GM18507 (cell line): Measurements from ENCODE around the gene SRPX.

Experiments
- DNase-seq: peaks from one replicate; pipeline ENCODE4 v3.0.0; 2011; ENCODE audit warnings: low read depth; ENCODE audit not compliant: insufficient read length; ENCODE audit errors: extremely low spot score
- FAIRE-seq: peaks from 2 replicates; lab custom pipeline; 2011; peaks lifted over from hg19 to GRCh38; lab: Jason Lieb, UNC

The SRPX gene

DNA sequence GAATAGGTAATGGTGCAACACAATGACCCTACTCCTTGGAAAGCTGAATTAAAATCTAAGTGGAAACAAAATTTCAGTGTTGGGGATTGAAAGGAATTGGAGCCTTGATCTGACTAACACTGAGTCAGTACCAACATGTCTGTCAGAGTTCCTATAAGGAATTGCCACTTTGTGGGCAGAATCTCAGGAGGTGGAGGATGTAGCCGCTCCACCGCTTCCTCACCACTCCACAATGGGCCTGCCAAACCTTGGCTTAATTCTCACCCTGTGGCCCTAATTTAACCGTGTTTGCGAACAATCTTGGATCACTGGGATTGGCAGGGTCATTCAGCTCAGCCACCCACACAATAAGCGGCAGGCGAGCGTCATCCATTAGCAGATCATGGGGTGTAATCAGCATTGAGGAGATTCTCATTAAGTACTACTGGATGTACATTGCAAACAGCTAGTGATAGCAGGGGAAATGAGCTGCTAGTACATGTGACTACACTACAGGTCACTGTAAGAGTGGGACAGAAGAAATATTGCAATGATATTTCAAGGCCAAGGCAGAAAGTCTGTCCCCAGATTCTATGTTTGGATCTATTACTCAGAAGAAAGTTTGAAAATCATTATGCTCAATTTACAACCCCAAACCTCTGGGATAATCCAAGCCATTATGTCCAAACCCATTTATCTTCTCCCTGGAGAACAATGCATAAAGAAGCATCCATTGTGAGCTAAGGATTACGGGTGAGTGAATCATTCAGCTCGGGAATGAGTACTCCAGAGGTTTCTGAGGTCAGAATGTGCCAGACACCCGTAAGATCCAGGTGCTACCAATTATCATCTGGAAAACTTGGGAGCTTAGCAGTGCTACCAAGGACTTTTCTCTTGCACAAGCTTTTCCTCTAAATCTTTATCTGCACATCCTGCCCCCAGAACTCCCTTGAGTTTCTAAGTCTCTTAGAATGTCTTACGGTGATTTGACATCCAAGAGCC lies 5.8 kb downstream of the SRPX start:
- no peak for DNase-seq
- no peak for FAIRE-seq

DNA sequence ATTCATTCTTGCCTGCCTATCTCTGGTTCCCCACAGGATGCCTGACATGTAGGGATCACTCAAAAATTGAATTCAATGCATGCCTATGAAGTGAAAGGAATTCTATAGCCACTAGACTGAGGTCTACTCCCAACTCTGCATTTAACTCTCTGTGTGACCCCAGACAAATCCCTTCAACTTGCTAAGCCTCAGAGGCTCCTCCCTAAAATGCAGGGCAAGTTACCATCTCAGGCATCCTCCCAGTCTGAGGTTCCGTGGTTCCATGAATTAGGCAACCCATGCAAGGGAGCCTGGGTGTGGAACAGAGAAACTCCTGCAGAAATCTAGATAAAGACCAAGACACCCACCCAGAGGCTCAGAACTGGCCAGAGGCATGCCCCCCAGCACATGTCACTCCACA lies 6.6 kb downstream of the SRPX start:
- no peak for DNase-seq
- no peak for FAIRE-seq

DNA sequence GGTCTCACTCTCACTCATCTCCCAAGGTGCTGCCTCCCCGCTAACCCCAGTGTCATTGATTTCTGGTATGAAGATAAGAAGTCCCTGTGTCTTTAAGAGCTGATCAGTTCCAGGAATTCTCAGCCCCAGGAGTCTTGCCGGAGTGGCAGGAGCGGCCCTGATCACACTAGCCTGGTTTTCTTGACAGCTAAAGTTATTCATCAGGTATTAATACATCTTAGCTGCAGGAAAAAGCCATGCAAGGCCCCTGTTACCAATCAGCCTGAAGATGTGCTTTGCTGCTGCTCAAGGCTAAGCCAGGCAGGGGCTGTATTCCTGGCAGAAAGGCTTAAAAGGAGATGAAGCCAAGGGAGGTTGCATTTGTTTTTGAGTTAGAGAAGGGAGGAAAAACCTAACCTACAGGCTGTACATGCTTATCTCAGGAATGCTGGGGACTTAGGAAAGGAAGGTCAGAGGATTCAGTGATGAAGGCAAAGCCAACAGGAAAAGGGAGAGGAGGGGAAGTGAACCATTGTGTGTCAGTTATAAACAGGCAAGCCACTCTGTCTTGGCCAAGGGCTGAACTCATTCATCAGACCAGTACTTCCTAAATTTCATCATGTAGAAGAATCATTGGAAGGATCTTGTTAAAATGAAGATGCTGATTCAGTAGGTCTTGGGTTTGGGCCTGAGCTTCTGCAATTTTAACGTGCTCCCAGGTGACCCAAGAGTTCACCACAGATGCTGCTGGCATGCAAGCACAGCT lies 8.6 kb downstream of the SRPX start:
- FAIRE-seq (no peak), DNase-seq (no peak)

DNA sequence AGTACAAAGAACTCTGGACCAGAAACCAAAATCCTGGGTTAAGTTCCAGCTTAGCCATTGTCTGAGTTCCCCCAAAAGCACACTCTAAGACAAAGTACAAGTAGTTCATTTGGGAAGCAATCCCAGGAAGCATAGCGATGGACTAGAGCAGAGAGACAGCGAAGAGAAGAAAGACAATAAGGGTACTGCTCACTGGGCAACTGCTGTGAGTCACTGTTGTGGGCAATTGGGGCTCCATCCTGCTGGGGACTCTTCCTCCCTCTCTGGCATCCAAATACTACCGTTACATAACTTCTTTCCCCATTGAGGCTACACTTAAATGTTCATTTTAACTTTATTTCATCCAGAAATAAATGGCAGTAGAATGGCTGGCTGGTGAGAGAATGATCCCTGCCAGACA lies 14.1 kb downstream of the SRPX start:
- no peak for FAIRE-seq
- DNase-seq, result no peak

DNA sequence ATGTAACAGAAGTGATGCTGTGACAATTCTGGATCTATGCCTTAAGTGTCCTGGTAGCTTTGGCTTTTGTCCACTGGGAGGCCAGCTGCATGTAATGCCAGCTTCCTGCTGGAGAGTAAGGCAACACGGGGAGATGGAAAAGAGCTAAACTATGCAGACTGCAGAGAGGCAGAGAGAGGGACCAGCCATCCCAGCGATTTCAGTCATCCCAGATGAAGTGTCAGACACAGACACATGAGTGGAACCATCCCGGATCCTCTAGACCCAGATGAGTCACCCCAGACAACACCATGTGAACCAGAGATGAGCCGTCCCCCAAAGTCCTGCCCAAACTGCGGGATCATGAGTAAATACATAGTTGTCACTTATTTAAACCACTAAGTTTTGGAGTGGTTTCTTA lies 14.6 kb downstream of the SRPX start:
- FAIRE-seq, result no peak

DNA sequence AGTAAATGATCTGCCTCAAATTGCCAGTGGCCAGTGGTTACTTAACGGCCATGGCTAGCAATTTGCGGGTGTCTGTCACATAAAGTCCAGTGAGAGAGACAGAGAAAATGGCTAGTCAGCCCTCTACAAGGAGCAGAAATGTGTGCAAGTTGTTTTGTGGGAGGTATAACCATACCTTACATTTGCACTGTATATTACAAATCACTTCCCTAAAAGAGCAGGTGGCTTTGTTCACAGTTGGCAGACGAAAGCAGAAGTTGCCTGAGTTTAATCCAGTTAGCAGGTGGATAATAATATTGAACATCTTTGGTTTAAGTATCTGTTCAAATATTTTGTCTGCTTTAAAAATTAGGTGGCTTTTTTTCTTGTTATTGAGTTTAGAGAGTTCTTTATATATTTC lies 15.6 kb downstream of the SRPX start:
- FAIRE-seq (no peak), DNase-seq (no peak)

More for the DNA sequence above, 14.6 kb downstream of the SRPX start:
- DNase-seq, result no peak

DNA sequence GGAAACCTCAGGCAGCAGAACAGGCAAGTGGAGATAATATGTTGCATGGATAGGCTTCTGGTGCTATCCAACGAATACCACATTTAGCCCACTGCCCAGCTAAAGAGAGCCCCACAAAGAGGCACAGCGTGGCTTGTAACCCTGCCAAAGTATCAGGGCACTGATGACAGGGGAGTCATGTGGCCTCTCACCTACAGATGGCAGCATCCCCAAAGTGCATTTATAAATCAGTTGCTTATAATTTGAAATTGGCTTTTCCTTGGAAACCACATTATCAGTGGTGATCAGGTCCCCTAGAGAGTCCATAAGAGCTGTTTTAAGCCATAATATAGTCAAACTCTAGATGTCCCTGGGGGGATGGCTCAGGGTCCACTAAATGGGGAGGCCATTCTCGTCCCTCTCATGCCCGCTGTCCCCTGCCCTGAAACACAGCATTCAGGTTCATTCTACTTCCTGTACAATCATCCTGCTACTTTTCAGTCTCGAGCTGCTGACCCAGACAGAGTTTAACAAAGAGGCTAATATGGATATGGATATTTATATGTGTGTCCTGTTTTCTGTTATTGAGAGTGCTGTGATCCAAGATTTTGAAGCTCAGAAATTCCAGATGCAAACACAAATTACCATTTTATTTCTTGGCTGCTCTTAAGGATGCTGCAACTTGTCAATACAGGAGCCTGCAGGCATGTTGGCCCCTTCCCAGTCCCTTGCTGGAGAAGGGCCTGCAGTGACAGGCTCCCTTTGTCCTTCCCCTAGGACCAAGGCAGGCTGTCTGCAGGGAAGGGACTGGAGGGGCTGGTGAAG lies 28.5 kb downstream of the SRPX start:
- DNase-seq (no peak), FAIRE-seq (peak; percentile 72)

DNA sequence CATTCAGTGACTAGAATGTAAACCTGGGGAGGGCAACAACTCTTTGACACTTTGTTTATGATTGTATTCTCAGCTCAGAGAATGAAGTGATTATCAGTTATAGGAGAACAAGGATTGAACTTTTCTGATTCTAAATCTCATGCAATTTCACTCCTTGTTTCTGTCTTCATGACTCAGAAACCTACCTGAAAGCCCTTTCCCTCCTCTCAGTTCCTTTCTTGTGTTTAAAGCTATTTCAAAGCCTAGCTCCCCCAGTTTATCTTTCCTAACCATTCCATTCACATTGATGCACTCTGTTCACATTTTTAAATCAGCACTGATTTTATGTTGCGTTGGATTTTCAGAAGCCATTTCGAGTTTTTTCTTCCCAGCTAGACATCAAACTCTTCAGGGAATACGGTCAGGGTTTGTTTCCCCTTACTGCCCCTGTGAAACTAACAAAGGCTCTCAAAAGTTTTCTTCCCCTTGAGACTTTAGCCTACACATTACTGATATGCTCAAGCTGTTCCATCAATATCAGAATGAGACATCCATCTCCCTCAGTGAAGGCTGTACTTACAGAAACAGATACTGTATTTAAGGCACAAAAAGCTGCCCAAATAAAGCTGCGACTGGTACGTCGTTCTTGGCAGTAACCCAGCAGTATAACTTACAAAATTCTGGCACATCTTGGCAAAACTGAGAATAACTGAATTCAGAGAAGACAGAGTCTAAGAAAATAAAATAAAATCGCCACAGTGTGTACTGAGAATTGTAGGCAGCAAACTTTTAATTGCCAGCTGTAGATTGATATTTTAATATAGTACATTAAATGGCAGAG lies 31.0 kb downstream of the SRPX start:
- no peak for DNase-seq
- FAIRE-seq, result peak; percentile 12

DNA sequence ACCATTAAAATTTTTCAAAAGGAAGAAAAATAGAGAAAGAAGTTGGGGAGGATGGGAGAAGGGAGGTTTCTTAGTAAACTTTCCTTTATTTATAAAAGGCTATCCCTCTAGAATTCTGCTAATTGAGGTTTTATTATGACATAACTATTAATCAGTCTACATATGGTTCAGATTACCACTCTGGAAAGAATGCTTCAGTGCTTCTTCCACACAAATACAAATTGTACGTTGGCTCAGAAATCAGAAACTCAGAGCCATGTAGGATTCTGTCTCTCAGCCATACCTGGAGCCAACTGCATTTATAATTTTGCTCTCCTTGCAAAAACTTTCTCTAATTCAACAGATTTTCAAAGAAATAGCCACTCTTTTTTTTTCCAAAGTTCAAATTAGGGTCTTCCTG lies 37.1 kb downstream of the SRPX start:
- no peak for DNase-seq
- FAIRE-seq, result no peak

DNA sequence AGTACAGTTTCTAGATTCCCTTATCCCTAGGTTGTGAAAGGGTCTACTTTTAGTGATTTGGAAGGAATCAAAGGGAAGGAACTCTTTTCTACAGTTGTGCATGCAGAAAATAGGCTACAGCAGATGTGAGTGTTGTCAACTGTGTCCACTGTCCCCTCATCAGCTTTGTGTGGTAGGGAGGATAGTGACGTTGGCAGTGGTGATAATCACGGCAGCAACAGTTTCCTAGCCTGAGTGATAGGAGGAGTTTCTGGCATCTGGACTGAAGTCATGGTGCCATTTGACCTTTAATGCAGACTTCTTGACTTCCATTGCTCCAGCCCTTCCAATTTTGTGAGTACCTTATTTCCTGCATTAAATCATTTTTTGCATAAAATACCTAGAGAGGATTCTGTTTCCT lies 39.3 kb downstream of the SRPX start:
- DNase-seq, result no peak
- no peak for FAIRE-seq

DNA sequence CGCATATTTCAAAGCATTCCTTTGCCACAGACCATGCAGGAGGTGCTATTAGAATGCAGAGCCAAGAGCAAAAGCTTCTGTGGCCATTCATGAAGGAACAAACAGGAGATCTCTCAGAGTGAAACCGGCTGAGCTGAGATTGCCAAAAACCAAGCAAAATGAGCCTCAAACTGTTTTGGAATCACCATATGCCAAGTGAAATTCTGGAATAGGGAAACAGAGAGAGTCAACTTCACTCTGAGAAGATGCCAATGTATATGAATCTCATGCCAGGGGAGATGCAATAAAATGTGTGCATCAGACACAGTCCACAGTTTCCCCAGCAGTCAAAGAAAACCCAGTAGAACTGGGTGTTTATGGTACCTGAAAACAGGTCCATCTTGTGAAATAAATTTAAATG lies 42.3 kb downstream of the SRPX start:
- no peak for DNase-seq
- no peak for FAIRE-seq

DNA sequence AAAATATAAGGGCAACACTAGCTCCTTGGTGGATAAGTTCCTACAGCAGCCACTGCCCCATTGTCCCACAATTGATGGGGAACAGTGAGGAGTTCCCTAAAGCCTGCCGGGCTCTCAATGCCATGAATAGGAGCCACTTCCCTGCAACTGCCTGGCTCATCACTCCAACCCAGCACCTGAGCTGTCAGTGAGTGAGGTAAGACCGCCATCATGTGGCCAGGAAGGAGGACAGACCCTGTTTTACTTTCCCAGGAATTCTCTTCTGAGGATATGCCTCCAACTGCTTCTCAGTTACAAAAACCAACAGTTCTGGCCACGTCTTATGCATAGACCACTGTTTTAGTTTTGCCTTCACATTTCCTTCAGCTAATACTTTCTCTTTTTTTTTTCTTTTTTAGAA lies 45.5 kb downstream of the SRPX start:
- no peak for FAIRE-seq

DNA sequence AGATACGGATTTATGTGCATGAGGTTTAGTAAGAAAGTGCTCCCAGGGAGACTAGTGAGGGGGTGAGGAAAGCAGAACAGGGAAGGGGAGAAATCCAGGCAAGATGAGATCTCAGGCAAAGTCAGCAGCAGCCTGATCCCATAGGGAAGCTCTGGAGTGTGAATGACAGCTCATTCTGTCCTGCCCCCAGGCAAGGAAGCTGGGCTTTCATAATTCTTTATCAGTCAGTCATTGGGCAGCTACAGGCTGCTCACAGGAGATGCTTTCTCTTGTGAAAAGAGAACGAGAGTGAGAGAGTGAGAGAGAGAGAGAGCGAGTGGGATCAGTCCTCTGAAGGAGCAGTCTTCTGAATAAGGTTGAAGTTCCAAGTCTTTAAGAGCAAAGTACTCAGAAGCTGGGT lies 48.1 kb downstream of the SRPX start:
- FAIRE-seq (no peak), DNase-seq (no peak)

More for the DNA sequence above, 45.5 kb downstream of the SRPX start:
- DNase-seq, result no peak

DNA sequence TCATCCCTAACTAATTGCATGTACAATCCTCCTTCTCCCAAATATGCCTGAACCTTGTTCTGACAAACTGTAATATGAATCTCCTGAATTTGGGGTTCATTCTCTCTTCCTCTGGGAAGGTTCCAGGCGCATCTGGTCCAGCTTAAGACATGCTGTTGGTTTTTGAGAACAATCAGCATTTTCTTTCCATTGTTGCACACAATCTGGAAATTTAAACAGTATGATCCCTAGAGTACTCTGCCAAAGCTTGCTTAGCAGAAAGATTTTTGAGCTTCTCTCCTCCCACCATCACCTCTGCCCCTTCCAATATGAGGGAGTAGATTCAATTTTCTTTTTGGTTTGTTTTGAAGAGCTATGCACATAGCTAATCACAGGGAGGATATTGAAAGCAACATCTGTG lies 50.1 kb downstream of the SRPX start:
- DNase-seq (no peak), FAIRE-seq (no peak)

DNA sequence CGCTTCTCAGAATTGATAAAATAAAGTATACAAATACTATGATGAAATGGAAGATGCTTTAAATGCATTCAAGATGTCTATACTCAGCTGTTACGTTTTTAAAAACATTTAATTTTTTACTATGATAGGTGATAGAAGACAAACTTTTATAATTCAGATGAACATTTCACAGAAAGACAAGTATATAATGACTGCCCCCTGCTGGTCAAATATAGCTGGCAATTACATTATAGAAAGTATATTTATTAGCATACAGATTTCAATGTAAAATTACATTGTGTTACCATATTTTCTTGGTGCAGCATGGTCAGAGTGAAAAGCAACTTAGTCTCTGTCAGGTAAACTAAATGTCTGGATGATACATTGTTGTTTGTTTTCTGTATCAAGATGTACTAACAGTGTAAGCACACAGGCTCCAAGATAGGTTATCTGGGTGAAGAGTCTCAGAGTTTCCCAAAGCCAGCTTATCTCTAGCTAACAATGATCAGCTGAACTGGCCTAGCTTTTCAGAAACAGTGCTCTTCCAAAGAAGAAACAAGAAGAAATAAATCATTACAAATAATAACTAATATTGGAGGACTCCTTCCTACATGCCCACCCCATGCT lies 54.1 kb downstream of the SRPX start:
- FAIRE-seq, result no peak

DNA sequence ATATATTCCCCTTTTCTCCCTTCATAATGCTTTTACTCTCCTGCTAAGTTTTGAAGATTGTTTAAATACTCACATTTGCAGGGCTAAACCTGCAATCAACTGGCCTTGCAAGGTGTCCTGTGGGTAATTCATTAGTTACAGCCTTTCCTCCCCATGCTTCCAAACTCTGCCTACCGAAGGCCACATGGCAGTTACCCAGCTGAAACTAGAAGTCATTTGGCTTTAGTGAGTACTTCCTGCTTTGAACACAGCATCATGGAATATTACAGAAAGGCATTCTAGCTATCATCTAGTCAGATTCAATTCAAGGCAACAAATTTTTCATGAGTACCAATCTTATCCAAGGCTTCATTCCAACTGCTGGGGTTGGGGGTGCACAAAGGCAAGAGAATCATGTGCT lies 55.6 kb downstream of the SRPX start:
- FAIRE-seq (no peak), DNase-seq (no peak)

More for the DNA sequence above, 54.1 kb downstream of the SRPX start:
- DNase-seq, result no peak

DNA sequence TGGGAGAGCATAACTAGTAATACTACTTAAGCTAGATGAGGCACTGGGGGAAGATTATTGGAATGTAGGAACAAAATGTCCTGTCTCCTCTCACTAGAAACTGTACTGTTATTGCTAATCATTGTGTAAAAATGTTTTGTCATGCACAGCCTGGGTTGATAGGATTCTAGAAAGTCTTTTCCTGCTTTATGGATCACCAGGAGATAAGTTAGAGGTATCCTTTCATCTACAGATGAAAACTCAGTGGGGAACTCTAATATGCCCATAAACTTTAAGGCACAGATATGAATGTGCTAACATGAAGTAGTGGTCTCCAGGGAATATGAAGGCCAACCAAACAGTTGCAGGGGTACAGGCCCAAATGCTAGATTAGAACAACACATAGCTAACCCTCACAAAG lies 57.5 kb downstream of the SRPX start:
- FAIRE-seq, result no peak
- no peak for DNase-seq

DNA sequence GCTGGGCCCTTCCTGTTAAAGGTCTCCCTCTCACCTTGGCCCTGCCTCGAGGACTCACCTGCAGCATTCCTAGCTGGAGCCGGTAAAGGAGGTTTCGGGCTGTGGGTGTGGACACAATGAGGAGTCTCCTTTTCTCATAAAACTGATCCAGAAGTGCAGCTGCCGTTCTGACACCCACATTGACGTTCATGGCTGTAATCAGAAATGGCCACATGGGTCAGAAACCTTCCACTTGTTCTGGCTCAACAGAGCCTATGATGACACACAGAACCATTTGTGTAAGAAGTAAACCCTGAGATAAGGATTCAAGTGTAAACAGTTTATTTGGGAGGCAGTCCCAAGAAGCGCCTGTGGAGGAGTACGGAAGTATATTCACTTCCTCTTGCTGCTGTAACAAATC lies 63.8 kb downstream of the SRPX start:
- no peak for FAIRE-seq
- no peak for DNase-seq

DNA sequence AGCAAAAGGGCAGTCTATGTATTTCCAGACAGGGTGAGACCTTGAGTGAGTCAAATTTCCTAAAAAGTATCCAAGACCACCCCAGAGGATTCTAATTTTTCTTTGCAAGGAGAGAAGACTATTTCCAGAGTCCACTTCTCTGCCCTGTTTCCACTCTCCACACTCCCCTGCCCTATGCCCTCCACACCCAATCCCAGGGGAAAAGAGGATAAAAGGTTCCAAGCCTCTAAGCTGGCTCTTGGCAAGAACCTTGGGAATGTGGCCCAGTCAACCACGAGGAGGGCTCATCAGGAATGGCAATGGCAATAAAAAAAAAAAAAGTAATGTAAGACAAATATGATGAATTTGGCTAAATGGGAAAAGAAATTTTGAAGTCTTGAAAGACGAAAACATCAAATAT lies 65.9 kb downstream of the SRPX start:
- DNase-seq (no peak), FAIRE-seq (no peak)
